ENCODE data around the gene ZC3H7B. TPM values are rescaled to one million over a fixed set of nuclear protein-coding genes. Genes with fewer than 3 reads are reported as not detected.

The ZC3H7B gene
- total RNA-seq, 1 experiment from 2014 or later: 42.0 TPM

DNA sequence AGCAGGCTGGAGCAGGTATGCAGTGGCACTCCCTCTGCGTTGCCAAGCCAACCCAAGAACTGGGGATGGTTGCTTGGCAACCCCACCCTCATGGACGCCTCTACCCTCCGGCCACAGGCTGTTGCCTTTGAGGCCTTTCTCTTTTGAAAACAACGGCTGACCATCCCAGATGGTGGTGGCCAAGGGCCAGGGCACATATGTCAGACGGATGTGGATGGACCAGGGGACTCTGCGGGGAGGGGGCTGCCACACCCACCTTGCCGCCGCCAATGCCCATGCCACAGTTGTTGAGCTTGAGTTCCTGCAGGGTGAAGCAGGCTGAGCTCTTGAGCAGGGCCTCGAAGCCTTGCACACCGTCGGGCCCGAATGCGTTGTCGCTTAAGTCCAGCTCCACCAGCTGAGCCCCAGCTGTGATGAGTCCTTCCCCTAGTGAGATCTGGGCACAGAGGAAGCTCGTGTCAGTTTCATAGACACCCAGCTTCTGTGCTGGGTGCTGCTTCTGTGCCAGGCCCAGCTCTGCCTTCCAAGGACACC, 36.9 kb upstream of the ZC3H7B start:
- ChIA-PET RAD21 (ENCODE audit: low non-redundant PET in 1 of 2, low total read pairs in 2 of 2, uncharacterized antibody in 2 of 2, unreplicated experiment in 2 of 2) (no interaction called here), CTCF (no interaction called here), POLR2A (interaction anchor here (1.1 kb wide), 1 partner anchor 10 kb away, joined by 3 read pairs; no protein-coding TSS in a partner anchor)
- intact Hi-C loops (cut with micrococcal nuclease): no loop called here
- Histone ChIP-seq H3K4me1 (ENCODE audit: control insufficient read depth in 1 of 2, insufficient read depth in 2 of 2, low read length in 2 of 2) (no peaks in the 10 kb centered on the region), H3K27ac (ENCODE audit: low read depth, low read length) (no peak overlapping the region; the same call in 1 of the 2 replicates), H3K9me3 (ENCODE audit: control insufficient read depth in 1 of 2, insufficient read depth in 1 of 2, low read depth in 1 of 2, low read length in 2 of 2) (no peaks in the 10 kb centered on the region), H3K4me3 (replicated peaks in 1 of 2; ENCODE audit: low read depth in 1 of 2, low read length in 2 of 2) (no peak overlapping the region), H3K79me2 (ENCODE audit: insufficient read depth, low read length) (peaks cover 70% of the 10 kb centered on the region; the same call in 1 of the 2 replicates), H3K9ac (ENCODE audit: low read length) (no peak overlapping the region), H2AFZ (ENCODE audit: low read depth, low read length, poor library complexity, severe bottlenecking) (no peak overlapping the region), H3K27me3 (ENCODE audit: insufficient read depth, low read length) (no peaks in the 10 kb centered on the region), H3K4me2 (ENCODE audit: low read length) (no peak overlapping the region), H3K9me2 (ENCODE audit: insufficient read depth) (no peaks in the 10 kb centered on the region), H4K20me1 (ENCODE audit: insufficient read depth) (no peaks in the 10 kb centered on the region), H3K36me3 (ENCODE audit: control insufficient read depth in 1 of 2, insufficient read depth in 2 of 2, low read length in 2 of 2) (peaks cover 63 to 84% of the 10 kb centered on the region in 2 experiments)
- DNase-seq (ENCODE audit: low read depth, low spot score) (no peak), ATAC-seq (no peak)
- TF ChIP-seq SRF (IDR thresholded peaks at IDR 0.05; ENCODE audit: low read depth) (no peak), EZH2 (IDR thresholded peaks at IDR 0.05) (no peak), EGR1 (IDR thresholded peaks at IDR 0.05; ENCODE audit: low read depth) (no peak), CTCF (IDR thresholded peaks at IDR 0.05 in 2 of 3, conservative IDR thresholded peaks at IDR 0.05 in 1 of 3; ENCODE audit: borderline replicate concordance in 1 of 3, insufficient read depth in 1 of 3, low read depth in 2 of 3, low read length in 2 of 3) (no peak), CBX3 (IDR thresholded peaks at IDR 0.05; ENCODE audit: low read depth) (no peak), POLR2A (IDR thresholded peaks at IDR 0.05; ENCODE audit: borderline replicate concordance, extremely low read depth, insufficient read depth, insufficient read length) (no peak), EZH2phosphoT487 (IDR thresholded peaks at IDR 0.05; ENCODE audit: borderline replicate concordance) (no peak), RAD21 (IDR thresholded peaks at IDR 0.05; ENCODE audit: low read depth) (no peak), TCF7L2 (IDR thresholded peaks at IDR 0.05; ENCODE audit: borderline replicate concordance, extremely low read depth, insufficient read depth, insufficient read length) (no peak), CEBPB (IDR thresholded peaks at IDR 0.05; ENCODE audit: low read depth) (no peak), ELF1 (IDR thresholded peaks at IDR 0.05; ENCODE audit: borderline replicate concordance, low read depth) (no peak), ZNF274 (IDR thresholded peaks at IDR 0.05; ENCODE audit: low read depth, low read length) (no peak), SP1 (IDR thresholded peaks at IDR 0.05; ENCODE audit: low read depth) (no peak), MAX (IDR thresholded peaks at IDR 0.05) (no peak)
- TF ChIP-seq, protein P1, sequence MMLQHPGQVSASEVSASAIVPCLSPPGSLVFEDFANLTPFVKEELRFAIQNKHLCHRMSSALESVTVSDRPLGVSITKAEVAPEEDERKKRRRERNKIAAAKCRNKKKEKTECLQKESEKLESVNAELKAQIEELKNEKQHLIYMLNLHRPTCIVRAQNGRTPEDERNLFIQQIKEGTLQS (IDR thresholded peaks at IDR 0.05): no peak
- TF ChIP-seq, protein P2, sequence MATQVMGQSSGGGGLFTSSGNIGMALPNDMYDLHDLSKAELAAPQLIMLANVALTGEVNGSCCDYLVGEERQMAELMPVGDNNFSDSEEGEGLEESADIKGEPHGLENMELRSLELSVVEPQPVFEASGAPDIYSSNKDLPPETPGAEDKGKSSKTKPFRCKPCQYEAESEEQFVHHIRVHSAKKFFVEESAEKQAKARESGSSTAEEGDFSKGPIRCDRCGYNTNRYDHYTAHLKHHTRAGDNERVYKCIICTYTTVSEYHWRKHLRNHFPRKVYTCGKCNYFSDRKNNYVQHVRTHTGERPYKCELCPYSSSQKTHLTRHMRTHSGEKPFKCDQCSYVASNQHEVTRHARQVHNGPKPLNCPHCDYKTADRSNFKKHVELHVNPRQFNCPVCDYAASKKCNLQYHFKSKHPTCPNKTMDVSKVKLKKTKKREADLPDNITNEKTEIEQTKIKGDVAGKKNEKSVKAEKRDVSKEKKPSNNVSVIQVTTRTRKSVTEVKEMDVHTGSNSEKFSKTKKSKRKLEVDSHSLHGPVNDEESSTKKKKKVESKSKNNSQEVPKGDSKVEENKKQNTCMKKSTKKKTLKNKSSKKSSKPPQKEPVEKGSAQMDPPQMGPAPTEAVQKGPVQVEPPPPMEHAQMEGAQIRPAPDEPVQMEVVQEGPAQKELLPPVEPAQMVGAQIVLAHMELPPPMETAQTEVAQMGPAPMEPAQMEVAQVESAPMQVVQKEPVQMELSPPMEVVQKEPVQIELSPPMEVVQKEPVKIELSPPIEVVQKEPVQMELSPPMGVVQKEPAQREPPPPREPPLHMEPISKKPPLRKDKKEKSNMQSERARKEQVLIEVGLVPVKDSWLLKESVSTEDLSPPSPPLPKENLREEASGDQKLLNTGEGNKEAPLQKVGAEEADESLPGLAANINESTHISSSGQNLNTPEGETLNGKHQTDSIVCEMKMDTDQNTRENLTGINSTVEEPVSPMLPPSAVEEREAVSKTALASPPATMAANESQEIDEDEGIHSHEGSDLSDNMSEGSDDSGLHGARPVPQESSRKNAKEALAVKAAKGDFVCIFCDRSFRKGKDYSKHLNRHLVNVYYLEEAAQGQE (IDR thresholded peaks at IDR 0.05; ENCODE audit: low read depth): no peak
- TF ChIP-seq, protein P3, sequence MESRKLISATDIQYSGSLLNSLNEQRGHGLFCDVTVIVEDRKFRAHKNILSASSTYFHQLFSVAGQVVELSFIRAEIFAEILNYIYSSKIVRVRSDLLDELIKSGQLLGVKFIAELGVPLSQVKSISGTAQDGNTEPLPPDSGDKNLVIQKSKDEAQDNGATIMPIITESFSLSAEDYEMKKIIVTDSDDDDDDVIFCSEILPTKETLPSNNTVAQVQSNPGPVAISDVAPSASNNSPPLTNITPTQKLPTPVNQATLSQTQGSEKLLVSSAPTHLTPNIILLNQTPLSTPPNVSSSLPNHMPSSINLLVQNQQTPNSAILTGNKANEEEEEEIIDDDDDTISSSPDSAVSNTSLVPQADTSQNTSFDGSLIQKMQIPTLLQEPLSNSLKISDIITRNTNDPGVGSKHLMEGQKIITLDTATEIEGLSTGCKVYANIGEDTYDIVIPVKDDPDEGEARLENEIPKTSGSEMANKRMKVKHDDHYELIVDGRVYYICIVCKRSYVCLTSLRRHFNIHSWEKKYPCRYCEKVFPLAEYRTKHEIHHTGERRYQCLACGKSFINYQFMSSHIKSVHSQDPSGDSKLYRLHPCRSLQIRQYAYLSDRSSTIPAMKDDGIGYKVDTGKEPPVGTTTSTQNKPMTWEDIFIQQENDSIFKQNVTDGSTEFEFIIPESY (IDR thresholded peaks at IDR 0.05; ENCODE audit: extremely low read depth, insufficient replicate concordance, low read length): no peak
- no TSS peak for BruUV-seq (replicated peaks)

All from HCT116 (cell line).